ENCODE measurements around the gene ABCE1. TPM values are rescaled to one million over a fixed set of nuclear protein-coding genes. Genes with fewer than 3 reads are reported as not detected.

ABCE1 gene
- total RNA-seq, 4 donors from 2014 or later = 53.5 to 78.0 (median 64.7) TPM

GRCh38 chr4:145148980-145149379, 50.9 kb downstream of the ABCE1 start:
- no peaks in the 10 kb centered on the region for H3K9me3 ChIP-seq
- no peak overlapping the region for H3K4me3 ChIP-seq
- TF ChIP-seq CTCF (IDR thresholded peaks at IDR 0.05) (no peak), EP300 (IDR thresholded peaks at IDR 0.05) (no peak), POLR2A (IDR thresholded peaks at IDR 0.05) (no peak)
- peaks cover 0 to 84% (median 6%) of the 10 kb centered on the region in 3 donors for H3K36me3 ChIP-seq
- H3K27ac ChIP-seq = no peak overlapping the region
- 95 to 96% methylated on average over 3 of the region's 3 CpGs for WGBS, 2 donors
- DNase-seq (ENCODE audit: low spot score in 2 of 2) = no peak
- no peaks in the 10 kb centered on the region for H3K4me1 ChIP-seq
- H3K27me3 ChIP-seq = no peaks in the 10 kb centered on the region

- Histone ChIP-seq H3K27me3 (no peaks in the 10 kb centered on the region), H3K36me3 (peaks cover 0 to 65% (median 6%) of the 10 kb centered on the region in 3 donors), H3K9me3 (no peaks in the 10 kb centered on the region), H3K4me1 (peaks cover 0 to 5% (median 0%) of the 10 kb centered on the region in 4 donors), H3K27ac (no peak overlapping the region), H3K4me3 (no peak overlapping the region)
- TF ChIP-seq POLR2A (IDR thresholded peaks at IDR 0.05) (no peak), EP300 (IDR thresholded peaks at IDR 0.05) (no peak), CTCF (IDR thresholded peaks at IDR 0.05) (no peak)
- WGBS, 2 donors = 87 to 92% methylated on average over 2 of the region's 2 CpGs
- no peak for DNase-seq (ENCODE audit: low spot score in 2 of 2)
These were observed 55.2 kb downstream of the ABCE1 start for GRCh38 chr4:145153181-145153903.

- Histone ChIP-seq H3K9me3 (no peaks in the 10 kb centered on the region), H3K36me3 (peaks cover 0 to 63% (median 6%) of the 10 kb centered on the region in 3 donors), H3K27ac (no peak overlapping the region), H3K27me3 (no peaks in the 10 kb centered on the region), H3K4me3 (no peak overlapping the region), H3K4me1 (peaks cover 0 to 5% (median 0%) of the 10 kb centered on the region in 4 donors)
- no peak for DNase-seq (ENCODE audit: low spot score in 2 of 2)
- WGBS, 2 donors = 80 to 82% methylated on average over 1 of the region's 1 CpG
- TF ChIP-seq EP300 (IDR thresholded peaks at IDR 0.05) (no peak), CTCF (IDR thresholded peaks at IDR 0.05) (no peak), POLR2A (IDR thresholded peaks at IDR 0.05) (no peak)
These were observed 55.8 kb downstream of the ABCE1 start for GRCh38 chr4:145153904-145154298.

- DNase-seq (ENCODE audit: low spot score in 2 of 2) = no peak
- peaks cover 0 to 5% (median 0%) of the 10 kb centered on the region in 4 donors for H3K4me1 ChIP-seq
- WGBS, 2 donors = 68 to 84% methylated on average over 1 of the region's 1 CpG
- no peak overlapping the region for H3K27ac ChIP-seq
- no peaks in the 10 kb centered on the region for H3K27me3 ChIP-seq
- peaks cover 0 to 56% (median 3%) of the 10 kb centered on the region in 3 donors for H3K36me3 ChIP-seq
- peak in 3 of 5 experiments; percentile 12 to 38 (median 18) for TF ChIP-seq CTCF (IDR thresholded peaks at IDR 0.05)
- no peak for TF ChIP-seq EP300 (IDR thresholded peaks at IDR 0.05)
- no peak for TF ChIP-seq POLR2A (IDR thresholded peaks at IDR 0.05)
- no peaks in the 10 kb centered on the region for H3K9me3 ChIP-seq
- no peak overlapping the region for H3K4me3 ChIP-seq
These were observed 56.5 kb downstream of the ABCE1 start for GRCh38 chr4:145154573-145154972.

GRCh38 chr4:145155268-145155870, 57.3 kb downstream of the ABCE1 start:
- TF ChIP-seq EP300 (IDR thresholded peaks at IDR 0.05) (no peak), CTCF (IDR thresholded peaks at IDR 0.05) (no peak), POLR2A (IDR thresholded peaks at IDR 0.05) (no peak)
- Histone ChIP-seq H3K36me3 (peaks cover 0 to 56% (median 1%) of the 10 kb centered on the region in 3 donors), H3K9me3 (no peaks in the 10 kb centered on the region), H3K4me1 (peaks cover 0 to 5% (median 0%) of the 10 kb centered on the region in 4 donors), H3K27ac (no peak overlapping the region), H3K4me3 (no peak overlapping the region), H3K27me3 (no peaks in the 10 kb centered on the region)
- DNase-seq (ENCODE audit: low spot score in 2 of 2) = no peak
- 52 to 66% methylated on average over 2 of the region's 2 CpGs for WGBS, 2 donors

Data from tibial nerve (tissue), 4 donors.